Liver (tissue), 9 donors: ENCODE results near the gene MPRIP. TPM values are rescaled to one million over a fixed set of nuclear protein-coding genes. Genes with fewer than 3 reads are reported as not detected.

Experiments used
- DNase-seq: peaks from one replicate; pipeline ENCODE4 v3.0.0-alpha.2; 2017; ENCODE audit warnings: low spot score
- H3K27ac ChIP-seq, 2 donors: one replicate each; pipeline ENCODE4 v1.7.0; 2013; ENCODE audit warnings: inconsistent platforms in 2 of 2, low read length in 2 of 2, control low read depth in 1 of 2, low read depth in 1 of 2, mild to moderate bottlenecking in 1 of 2
- H3K27me3 ChIP-seq, 4 donors: one replicate each; pipeline versions ENCODE4 v1.6.1 to v1.7.0; 2013; ENCODE audit warnings: low read length in 3 of 4, inconsistent platforms in 1 of 4, mild to moderate bottlenecking in 1 of 4, moderate library complexity in 1 of 4; ENCODE audit not compliant: control insufficient read depth in 4 of 4, insufficient read depth in 4 of 4
- H3K36me3 ChIP-seq, 4 donors: one replicate each; pipeline versions ENCODE4 v1.6.1 to v1.7.0; 2013; ENCODE audit warnings: low read length in 3 of 4, mild to moderate bottlenecking in 3 of 4, low read depth in 1 of 4, moderate library complexity in 1 of 4; ENCODE audit not compliant: control insufficient read depth in 4 of 4, insufficient read depth in 3 of 4
- H3K4me1 ChIP-seq, 4 donors: one replicate each; pipeline versions ENCODE4 v1.6.1 to v1.7.0; 2013; ENCODE audit warnings: low read length in 3 of 4, mild to moderate bottlenecking in 3 of 4, moderate library complexity in 1 of 4; ENCODE audit not compliant: control insufficient read depth in 4 of 4, insufficient read depth in 4 of 4
- H3K4me3 ChIP-seq, 3 donors: one replicate each; pipeline versions ENCODE4 v1.6.1 to v1.7.0; 2013; ENCODE audit warnings: low read length in 3 of 3, control low read depth in 1 of 3, low read depth in 1 of 3, mild to moderate bottlenecking in 1 of 3
- H3K9ac ChIP-seq, 2 donors: one replicate each; pipeline ENCODE4 v1.7.0; 2013; ENCODE audit warnings: low read length in 2 of 2, mild to moderate bottlenecking in 2 of 2, moderate library complexity in 2 of 2, control low read depth in 1 of 2, low read depth in 1 of 2
- H3K9me3 ChIP-seq, 4 donors: one replicate each; pipeline versions ENCODE4 v1.6.1 to v1.7.0; 2013; ENCODE audit warnings: low read length in 3 of 4; ENCODE audit not compliant: control insufficient read depth in 4 of 4
- ATF3 ChIP-seq: IDR thresholded peaks from 2 replicates; pipeline ENCODE4 v1.6.1; 2016; ENCODE audit warnings: antibody characterized with exemption
- CTCF ChIP-seq: fragments of 150-350 bp; IDR thresholded peaks from 2 replicates; pipeline ENCODE4 v1.5.1; 2017; ENCODE audit warnings: improper control_type of control experiment, low read depth, low read length; ENCODE audit not compliant: missing input control
- EGR1 ChIP-seq, 2 donors: IDR thresholded peaks; 2 replicates each; pipeline ENCODE4 v1.6.1; 2016 to 2018; ENCODE audit warnings: antibody characterized with exemption in 2 of 2, low read depth in 2 of 2
- FOXA1 ChIP-seq: IDR thresholded peaks from 2 replicates; pipeline ENCODE4 v1.6.1; 2016; ENCODE audit warnings: antibody characterized with exemption
- FOXA2 ChIP-seq: IDR thresholded peaks from 2 replicates; pipeline ENCODE4 v1.6.1; 2016; ENCODE audit warnings: antibody characterized with exemption
- GABPA ChIP-seq, 2 donors: IDR thresholded peaks in 1 of 2; conservative IDR thresholded peaks in 1 of 2; 2 replicates each; pipeline ENCODE4 v1.6.1; 2016; ENCODE audit warnings: antibody characterized with exemption in 2 of 2, mild to moderate bottlenecking in 1 of 2, moderate library complexity in 1 of 2
- HNF4A ChIP-seq, 2 donors: conservative IDR thresholded peaks; 2 replicates each; pipeline ENCODE4 v1.6.1; 2016; ENCODE audit warnings: antibody characterized with exemption in 2 of 2, mild to moderate bottlenecking in 2 of 2
- HNF4G ChIP-seq: IDR thresholded peaks from 2 replicates; pipeline ENCODE4 v1.6.1; 2016; ENCODE audit warnings: antibody characterized with exemption
- JUND ChIP-seq, 2 donors: IDR thresholded peaks; 2 replicates each; pipeline ENCODE4 v1.6.1; 2016; ENCODE audit warnings: antibody characterized with exemption in 2 of 2
- MAX ChIP-seq: IDR thresholded peaks from 2 replicates; pipeline ENCODE4 v1.6.1; 2016; ENCODE audit warnings: antibody characterized with exemption
- NR2F2 ChIP-seq: IDR thresholded peaks from 2 replicates; pipeline ENCODE4 v1.6.1; 2016; ENCODE audit warnings: antibody characterized with exemption
- RAD21 ChIP-seq, 2 donors: IDR thresholded peaks; 2 replicates each; pipeline ENCODE4 v1.6.1; 2016; ENCODE audit warnings: antibody characterized with exemption in 2 of 2, mild to moderate bottlenecking in 2 of 2
- REST ChIP-seq: IDR thresholded peaks from 2 replicates; pipeline ENCODE4 v1.6.1; 2016; ENCODE audit warnings: antibody characterized with exemption, mild to moderate bottlenecking
- RXRA ChIP-seq, 2 donors: IDR thresholded peaks; 2 replicates each; pipeline ENCODE4 v1.6.1; 2017 to 2018; ENCODE audit warnings: antibody characterized with exemption in 2 of 2, mild to moderate bottlenecking in 1 of 2
- SP1 ChIP-seq: IDR thresholded peaks from 2 replicates; pipeline ENCODE4 v1.6.1; 2018; ENCODE audit warnings: antibody characterized with exemption, mild to moderate bottlenecking
- TAF1 ChIP-seq: conservative IDR thresholded peaks from 2 replicates; pipeline ENCODE4 v1.6.1; 2016; ENCODE audit warnings: antibody characterized with exemption, mild to moderate bottlenecking
- YY1 ChIP-seq: IDR thresholded peaks from 2 replicates; pipeline ENCODE4 v1.6.1; 2016; ENCODE audit warnings: antibody characterized with exemption, mild to moderate bottlenecking
- ZBTB33 ChIP-seq: IDR thresholded peaks from 2 replicates; pipeline ENCODE4 v1.6.1; 2016; ENCODE audit warnings: antibody characterized with exemption
- WGBS: extraction: QIAGEN DNeasy Blood & Tissue Kit; methylation state at CpG from one replicate; pipeline ENCODE4 v1.1.7; 2013; 5-methylcytosine and 5-hydroxymethylcytosine counted together
- polyA plus RNA-seq, 2 donors: library from polyadenylated mRNA; stranded (reverse) in 1 of 2; unstranded in 1 of 2; fragments of 200-250 nt in 1 of 2; fragments of >200 nt in 1 of 2; fragmentation: Nextera tagmentation in 1 of 2; extraction: Ambion mirVana in 1 of 2; gene quantifications; one replicate each; pipeline versions ENCODE4 v1.2.1 to v1.2.3, GENCODE V29; 2013 to 2015
- total RNA-seq, 2 donors: library from RNA; depleted of rRNA; stranded (reverse); fragments of >200 nt; gene quantifications; one replicate each; pipeline ENCODE4 v1.2.3, GENCODE V29; 2014
- donor health status: healthy.
- donor health status: healthy.
- donor health status: healthy.
- donor health status: healthy.
- donor health status: healthy.

MPRIP gene
- total and polyA plus RNA-seq, 4 donors: 21.2 to 61.9 (median 34.7) TPM

GRCh38 chr17:17001076-17001777 lies 41.0 kb upstream of the MPRIP start:
- peaks cover 0 to 11% (median 8%) of the 10 kb centered on the region in 4 donors for H3K4me1 ChIP-seq
- WGBS: 79% methylated on average over 9 of the region's 9 CpGs
- H3K27me3 ChIP-seq: no peaks in the 10 kb centered on the region
- no peak overlapping the region for H3K4me3 ChIP-seq
- DNase-seq: no peak
- TF ChIP-seq HNF4G (no peak), NR2F2 (no peak), HNF4A (conservative IDR thresholded peaks at IDR 0.05) (no peak), FOXA1 (no peak), CTCF (no peak), TAF1 (no peak), SP1 (no peak), FOXA2 (no peak)
- H3K9ac ChIP-seq: peak overlapping the region in 1 of 2 donors; percentile 38
- no peaks in the 10 kb centered on the region for H3K36me3 ChIP-seq
- no peaks in the 10 kb centered on the region for H3K9me3 ChIP-seq
- no peak overlapping the region for H3K27ac ChIP-seq

GRCh38 chr17:17001874-17002520 lies 40.3 kb upstream of the MPRIP start:
- no peaks in the 10 kb centered on the region for H3K9me3 ChIP-seq
- H3K4me1 ChIP-seq: peaks cover 0 to 11% (median 8%) of the 10 kb centered on the region in 4 donors
- whole genome bisulfite sequencing: 11% methylated on average over 22 of the region's 22 CpGs
- no peak overlapping the region for H3K27ac ChIP-seq
- no peaks in the 10 kb centered on the region for H3K27me3 ChIP-seq
- H3K9ac ChIP-seq: no peak overlapping the region
- no peak overlapping the region for H3K4me3 ChIP-seq
- no peaks in the 10 kb centered on the region for H3K36me3 ChIP-seq
- peak; percentile 84 for DNase-seq
- TF ChIP-seq REST (no peak), SP1 (peak; percentile 44), MAX (no peak), HNF4G (no peak), GABPA (IDR thresholded peaks at IDR 0.05 in 1 of 2, conservative IDR thresholded peaks at IDR 0.05 in 1 of 2) (no peak), NR2F2 (no peak), ZBTB33 (no peak), CTCF (peak; percentile 92), FOXA2 (no peak), RAD21 (IDR thresholded peaks at IDR 0.05) (peak; percentile 97 to 98), EGR1 (IDR thresholded peaks at IDR 0.05; ENCODE audit: low read depth in 2 of 2) (no peak), RXRA (IDR thresholded peaks at IDR 0.05) (peak; percentile 44 to 68), FOXA1 (no peak), ATF3 (no peak), TAF1 (no peak), HNF4A (conservative IDR thresholded peaks at IDR 0.05) (peak; percentile 80 to 87), JUND (IDR thresholded peaks at IDR 0.05) (no peak), YY1 (no peak)
